GM21515 (cell line): Measurements from ENCODE around the gene HECW1.
"Not testable (repeated sequence)": the region's sequence is repeated elsewhere in the genome, so short reads cannot be mapped to it uniquely, and the experiment has no call there.

Source experiments
- ATAC-seq: cut with Tn5 transposase; IDR thresholded peaks from one replicate; pipeline ENCODE4 v1.9.1; 2021; ENCODE audit not compliant: unreplicated experiment

The HECW1 gene

DNA sequence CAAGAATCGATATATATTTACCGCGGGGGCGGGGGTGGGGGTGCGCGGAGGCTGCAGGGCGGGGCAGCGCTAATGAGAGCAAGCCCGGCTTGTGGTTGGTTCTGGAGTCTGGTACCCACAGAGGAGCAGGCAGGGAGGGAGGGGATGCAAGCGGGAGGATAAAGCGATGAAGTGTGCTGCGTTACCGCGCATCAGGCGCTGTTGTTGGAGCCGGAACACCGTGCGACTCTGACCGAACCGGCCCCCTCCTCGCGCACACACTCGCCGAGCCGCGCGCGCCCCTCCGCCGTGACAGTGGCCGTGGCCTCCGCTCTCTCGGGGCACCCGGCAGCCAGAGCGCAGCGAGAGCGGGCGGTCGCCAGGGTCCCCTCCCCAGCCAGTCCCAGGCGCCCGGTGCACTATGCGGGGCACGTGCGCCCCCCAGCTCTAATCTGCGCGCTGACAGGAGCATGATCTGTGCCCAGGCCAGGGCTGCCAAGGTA, at the start of gene HECW1:
HECW1 (plus strand) TSS at position 189 of the 482 bp plus-strand sequence. CDS start 131,259 bp downstream, outside the sequence.
- no peak for ATAC-seq

DNA sequence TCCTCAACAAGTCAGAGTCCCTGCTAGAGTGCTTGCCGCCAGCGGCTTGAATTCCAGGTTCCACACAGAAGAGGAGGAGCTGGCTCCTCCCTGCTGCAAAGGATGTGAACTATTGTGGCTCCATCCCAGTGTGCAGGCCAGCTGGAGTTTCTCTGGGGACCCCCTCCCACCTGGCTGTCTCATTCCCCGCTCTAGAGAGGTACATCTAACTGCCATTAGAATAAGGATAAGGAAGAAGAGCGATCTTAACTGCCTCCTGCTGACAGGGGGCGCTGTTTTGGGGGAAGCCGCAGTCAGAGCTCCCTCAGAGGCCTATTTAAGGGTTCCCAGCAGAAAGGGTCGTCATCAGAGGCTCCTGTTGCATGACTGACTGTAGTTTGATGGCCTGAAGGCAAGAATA, 40.8 kb upstream of the HECW1 start:
- ATAC-seq: no peak

DNA sequence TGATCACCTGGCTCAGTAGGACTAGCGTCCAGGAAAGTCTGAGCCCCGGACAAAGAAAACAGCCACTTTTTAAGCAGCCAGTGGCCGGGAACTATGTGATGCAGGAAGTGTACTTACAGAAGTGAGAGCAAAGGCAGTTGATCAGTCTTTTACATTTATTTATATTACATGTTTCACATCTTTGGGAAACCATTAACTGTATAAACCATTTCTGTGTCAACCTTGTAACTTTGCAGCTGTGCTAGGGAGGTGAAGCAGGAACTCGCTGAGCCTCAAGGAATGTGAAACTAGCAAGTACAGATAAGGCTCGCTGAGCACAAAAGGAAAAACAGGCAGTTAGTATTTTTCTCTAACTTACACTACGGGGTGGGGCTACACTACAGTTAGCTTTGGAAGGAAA, 39.9 kb upstream of the HECW1 start:
- no peak for ATAC-seq

DNA sequence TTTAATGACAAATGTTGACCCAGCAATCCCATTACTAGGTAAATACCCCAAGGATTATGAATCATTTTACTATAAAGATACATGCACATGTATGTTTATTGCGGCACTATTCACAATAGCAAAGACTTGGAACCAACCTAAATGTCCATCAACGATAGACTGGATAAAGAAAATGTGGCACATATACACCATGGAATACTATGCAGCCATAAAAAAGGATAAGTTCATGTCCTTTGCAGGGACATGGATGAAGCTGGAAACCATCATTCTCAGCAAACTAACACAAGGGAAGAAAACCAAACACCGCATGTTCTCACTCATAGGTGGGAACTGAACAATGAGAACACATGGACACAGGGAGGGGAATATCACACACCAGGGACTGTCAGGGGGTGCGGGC, 38.6 kb upstream of the HECW1 start:
- ATAC-seq: not testable (repeated sequence)

DNA sequence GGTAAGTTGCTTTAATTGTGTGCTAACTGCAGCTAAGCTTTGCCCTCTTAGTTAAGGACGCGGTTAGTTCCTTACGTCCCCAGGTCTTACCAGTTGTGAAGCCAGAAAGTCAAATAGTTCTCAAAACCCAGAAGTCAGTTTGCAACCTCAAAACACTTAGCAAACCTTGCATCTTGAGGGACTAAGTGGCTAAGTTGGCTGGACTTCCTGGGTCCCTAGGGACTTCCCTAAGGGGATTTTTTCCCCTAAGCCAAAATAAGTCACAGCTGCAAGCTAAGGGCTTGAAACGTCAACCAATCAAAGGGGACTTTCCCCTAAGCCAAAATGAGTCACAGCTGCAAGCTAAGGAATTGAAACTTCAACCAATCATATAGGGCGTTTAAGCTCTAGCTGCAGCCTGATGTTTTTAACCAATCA, 36.2 kb upstream of the HECW1 start:
- ATAC-seq: no peak

DNA sequence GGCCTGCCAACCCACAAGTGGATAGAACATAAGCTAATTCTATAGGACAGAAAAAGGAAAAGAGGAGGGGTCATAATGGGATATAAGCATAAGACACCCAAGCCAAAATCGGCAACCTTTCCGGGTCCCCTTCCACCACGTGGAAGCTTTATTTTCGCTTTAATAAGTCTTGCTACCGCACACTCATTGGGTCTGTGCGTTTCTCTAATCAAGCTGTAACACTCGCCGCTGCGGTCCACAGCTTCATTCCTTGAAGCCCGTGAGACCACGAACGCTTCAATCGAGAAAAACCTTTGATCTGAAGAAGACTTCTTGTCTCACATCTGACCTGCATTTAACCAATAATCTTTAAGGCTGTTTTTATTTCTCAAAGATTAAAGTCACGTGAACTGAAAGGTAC, 35.8 kb upstream of the HECW1 start:
- no peak for ATAC-seq

DNA sequence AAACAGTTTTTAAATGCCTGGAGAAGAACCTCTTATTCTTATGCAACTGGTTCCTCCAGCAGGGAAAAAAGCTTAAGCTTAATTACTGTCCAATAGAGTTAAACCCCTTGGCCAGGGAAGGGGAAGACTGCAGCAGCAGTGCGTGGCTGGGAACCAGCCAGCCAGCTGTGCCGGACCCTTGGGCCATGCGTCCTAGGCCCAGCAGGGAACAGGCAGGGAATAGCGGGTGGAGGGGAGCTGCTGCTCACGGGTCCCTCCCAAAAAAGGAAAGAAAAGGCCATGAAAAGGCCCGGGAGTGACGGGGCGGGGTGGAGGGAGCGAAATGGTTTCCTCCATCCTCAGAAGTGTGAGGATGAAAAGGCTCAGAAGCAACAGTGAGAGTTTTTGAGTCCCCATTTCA, 35.2 kb upstream of the HECW1 start:
- no peak for ATAC-seq

DNA sequence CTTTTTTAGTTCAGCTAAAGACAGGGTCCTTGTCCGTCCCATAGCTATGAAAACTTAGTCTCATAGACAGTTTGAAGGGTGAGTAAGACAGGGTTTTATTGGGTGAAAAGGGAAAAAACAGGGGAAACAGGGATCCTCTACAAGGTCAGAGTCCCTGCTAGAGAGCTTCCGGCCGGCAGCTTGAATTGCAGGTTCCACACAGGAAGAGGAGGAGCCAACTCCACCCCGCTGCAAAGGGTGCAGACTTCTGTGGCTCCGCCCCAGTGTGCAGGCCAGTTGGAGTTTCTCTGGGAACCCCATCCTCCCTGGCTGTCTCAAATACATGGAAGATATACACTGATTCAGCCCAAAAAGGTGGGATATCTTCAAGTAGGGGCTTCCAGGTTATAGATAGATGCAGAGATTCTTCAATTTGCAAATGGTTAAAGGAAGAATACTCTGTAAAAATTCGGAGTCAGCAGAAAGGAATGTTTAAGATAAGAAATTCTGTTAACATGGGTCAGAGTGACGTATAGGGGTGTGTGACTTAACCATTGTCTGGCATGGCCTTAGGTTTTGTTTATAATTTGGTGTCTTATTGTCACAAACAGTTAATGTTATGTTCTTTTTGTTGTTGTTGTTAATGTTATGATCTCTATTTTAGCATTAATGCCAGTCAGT, 34.6 kb upstream of the HECW1 start:
- ATAC-seq: no peak

DNA sequence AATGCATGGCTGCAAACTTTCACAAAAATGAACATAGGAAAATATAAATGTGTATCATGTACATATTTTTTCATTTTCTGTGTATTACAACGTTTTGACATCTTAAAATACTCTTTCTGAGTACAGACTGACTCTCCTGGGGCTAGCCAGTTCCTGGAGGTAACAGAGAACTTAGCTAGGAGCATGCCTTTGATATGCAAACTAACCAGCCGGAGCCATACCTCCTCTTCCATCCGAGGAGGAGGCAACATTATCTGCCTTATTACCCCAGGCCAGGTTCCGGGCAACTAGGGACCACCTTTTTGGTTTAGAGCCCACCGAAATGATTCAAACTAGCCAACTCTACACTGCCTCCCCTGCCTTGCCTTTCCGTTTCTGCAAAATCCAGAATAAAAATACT, 33.7 kb upstream of the HECW1 start:
- ATAC-seq: no peak

DNA sequence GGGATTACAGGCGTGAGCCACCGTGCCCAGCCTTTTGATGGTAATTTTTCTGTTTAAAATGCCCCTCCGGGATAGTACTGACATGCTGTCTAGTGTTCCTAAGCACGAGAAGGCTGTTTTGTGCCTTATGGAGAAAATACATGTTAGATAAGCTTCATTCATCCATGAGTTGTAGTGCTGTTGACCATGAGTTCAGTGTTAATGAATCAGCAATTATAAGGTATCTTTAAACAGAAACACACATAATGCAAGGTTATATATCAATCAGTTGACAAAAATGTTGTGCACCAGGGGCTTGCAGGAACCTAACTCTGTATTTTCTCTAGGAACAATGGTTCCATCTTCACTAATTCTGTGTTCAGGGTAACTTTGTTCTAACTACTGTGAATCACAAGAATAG, 30.8 kb upstream of the HECW1 start:
- ATAC-seq: no peak

DNA sequence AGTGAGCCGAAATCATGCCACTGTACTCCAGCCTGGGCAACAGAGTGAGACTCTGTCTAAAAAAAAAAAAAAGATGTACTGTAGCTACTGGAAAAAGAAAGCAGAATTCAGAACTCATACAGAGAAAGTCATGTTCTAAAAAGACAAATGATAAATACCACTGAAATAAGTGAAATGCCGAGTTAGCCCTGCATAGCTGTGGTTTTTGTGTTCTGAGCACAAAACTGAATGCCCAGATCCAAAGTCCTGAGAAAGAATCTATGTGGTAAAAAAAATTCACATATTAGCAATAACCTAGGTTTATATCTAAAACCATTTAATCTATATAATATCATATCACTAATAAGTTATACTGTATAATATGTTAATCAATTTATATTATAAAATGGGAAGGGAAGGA, 29.3 kb upstream of the HECW1 start:
- ATAC-seq: no peak

DNA sequence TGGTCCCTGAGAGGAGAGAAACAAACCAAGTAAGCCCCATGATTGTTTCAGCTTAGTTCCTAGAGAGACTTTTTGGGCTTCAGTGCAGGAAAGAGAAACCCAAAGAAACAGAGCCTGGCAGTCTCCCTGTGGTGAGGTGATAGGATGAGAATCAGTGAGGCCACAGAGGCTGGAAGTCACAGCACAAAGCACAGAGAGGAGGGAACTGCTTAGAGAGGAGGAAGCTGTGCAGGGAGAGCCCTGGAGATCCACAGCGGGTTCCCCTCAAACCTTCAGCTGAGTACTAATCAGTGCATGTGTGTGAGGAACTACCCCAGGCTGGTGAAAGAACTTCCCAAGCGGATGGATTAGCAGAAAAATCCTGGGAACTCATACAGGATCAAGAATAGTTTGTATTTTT, 27.4 kb upstream of the HECW1 start:
- ATAC-seq: no peak

DNA sequence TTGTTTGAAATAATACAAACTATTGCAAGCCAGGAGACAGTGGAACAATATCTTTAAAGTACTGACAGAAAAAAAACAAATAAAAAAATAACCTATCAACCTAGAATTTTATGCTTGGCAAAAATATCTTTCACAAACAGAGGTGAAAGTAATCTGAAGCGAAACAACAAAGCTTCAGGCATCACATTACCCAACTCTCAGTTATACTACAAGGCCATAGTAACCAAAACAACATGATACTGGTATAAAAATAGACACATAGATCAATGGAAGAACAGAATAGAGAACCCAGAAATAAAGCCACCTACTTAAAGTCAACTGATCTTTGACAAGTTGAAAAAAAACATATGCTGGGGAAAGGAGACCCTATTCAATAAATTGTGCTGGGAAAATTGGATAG, 26.5 kb upstream of the HECW1 start:
- no peak for ATAC-seq

DNA sequence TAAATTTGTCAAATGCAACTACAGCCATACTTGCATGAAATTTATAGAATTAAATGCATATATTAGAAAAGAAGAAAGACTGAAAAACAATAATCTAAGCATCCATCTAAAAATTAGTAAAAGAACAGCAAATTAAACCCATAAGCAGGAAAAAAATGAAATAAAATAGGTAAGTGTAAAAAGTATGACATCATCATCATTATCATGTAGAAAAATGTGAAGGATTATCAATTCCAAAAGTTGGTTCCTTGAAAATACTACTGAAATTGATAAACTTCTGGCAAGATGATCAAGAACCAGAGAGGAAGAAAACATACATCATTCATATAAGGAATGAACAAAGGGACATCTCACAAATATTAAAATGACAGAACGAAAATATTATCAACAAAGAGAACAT, 19.6 kb upstream of the HECW1 start:
- no peak for ATAC-seq

DNA sequence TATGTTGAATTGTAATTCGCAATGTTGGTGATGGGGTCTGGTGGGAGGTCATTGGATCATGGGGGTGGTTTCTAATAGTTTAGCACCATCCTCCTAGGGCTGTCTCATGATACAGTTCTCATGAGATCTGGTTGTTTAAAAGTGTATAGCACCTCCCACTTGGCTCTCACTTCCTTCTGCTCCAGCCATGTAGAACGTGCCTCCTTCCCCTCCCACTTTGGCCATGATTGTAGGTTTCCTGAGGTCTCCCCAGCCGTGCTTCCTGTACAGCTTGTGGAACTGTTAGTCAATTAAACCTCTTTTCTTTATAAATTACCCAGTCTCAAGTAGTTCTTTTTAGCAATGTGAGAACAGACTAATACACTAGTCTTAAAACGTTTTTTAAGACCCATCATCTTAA, 15.6 kb upstream of the HECW1 start:
- no peak for ATAC-seq

DNA sequence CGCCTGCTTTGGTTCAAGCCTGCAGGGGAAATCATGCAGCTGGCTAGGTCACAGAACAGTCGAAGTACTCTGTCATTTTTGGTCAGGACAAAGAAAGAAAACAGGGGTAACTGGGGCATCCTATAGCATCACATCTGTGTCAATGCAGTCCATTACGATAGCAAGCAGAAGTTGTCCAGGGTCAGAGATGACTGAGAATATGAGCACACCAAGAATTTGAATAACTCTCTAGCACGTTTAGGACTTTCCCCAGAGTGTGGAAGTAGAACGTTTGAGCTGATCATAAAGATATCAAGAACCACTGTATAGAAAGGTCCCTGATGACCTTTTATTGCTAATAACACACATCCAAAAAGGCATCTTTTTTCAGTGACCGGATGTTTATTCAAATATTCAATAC, 12.7 kb upstream of the HECW1 start:
- ATAC-seq: no peak

DNA sequence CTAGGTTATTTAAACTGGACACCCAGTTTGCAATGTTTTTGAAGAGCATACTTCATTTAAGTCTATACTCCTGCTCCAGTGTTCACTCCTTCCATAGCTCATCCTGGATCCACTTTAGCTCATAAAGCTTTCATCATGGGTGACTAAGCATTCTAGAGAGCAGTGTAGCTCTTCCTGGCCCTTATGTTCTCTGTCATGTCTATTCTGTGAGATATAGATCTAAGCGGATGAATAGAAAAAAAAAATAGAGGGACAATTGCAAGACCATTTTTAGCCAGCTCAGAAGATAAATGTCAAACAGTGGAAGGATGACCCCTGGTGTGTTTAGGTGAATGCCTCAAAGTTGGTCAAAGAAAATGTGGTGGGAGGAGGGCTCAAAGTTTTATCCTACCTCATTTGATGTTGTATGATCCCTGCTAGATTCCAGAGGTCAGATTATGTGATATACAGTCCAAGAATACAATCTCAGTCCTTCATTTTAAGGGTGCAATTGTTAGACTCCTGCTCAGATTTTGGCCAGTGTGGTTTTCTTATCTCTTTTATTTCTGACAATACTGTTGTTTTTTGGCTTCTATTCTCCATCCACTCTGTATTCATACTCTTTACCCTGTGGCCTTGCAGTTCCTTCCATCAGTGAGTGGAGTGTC, 7.5 kb upstream of the HECW1 start:
- ATAC-seq: no peak

DNA sequence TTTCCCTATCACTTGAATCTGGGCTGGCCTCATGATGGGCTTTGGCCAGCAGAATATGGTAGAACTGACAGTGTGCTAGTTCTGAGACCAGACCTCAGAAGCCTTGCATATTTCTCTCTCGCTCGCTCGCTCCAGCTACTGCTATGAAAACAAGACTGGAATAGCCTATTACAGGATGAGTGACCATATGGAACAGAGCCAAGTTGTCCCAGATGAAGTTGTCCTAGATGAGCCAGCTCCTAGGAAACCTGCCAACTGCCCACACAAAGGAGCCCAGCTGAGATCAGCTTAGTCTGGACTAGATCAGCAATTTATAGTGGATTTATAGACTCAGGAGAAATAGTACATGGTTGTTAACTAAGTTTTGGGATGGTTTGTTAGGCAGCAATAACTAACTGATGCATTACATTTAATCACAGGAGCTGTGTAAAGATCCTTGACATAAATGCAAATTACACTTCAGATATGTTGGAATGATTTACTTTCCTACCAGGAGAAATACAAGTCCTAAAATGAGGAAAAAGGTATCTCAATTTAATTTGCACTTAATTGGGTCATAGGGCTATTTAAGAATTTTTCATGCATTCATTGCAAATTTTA, 6.8 kb upstream of the HECW1 start:
- no peak for ATAC-seq

DNA sequence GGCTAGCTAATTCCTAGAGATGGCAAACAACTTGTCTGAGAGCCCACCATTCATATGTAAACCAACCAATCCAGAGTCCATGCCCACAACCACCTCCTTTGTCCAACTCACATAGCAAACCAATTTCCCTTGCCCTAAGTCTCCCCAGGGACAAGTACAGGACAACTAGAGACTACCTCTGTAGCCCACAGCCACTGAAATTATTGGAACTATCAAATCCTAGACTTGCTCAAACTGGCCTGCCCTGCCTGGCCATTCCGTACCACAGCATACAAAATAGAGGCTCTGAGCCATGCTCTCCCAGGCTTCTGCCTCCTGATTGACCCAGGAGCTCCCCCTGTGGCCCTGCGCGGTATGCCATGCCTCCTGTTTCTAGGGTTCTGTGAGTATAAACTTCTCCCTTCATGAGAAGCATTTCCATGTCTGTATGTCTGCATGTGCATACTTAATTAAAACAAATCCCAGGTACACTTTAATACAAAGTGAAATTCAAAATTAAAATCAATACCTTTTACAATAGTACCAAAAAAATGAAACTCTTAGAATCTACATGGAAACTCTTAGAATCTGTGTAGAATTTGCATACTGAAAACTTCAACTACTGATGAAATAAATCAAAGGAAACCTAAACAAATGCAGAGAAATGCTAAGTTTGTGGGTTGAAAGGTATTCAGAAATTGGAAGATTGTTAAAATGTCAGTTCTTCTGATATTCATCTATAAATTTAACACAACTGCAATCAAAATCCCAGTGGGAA, 4.0 kb upstream of the HECW1 start:
- ATAC-seq: peak; percentile 96

DNA sequence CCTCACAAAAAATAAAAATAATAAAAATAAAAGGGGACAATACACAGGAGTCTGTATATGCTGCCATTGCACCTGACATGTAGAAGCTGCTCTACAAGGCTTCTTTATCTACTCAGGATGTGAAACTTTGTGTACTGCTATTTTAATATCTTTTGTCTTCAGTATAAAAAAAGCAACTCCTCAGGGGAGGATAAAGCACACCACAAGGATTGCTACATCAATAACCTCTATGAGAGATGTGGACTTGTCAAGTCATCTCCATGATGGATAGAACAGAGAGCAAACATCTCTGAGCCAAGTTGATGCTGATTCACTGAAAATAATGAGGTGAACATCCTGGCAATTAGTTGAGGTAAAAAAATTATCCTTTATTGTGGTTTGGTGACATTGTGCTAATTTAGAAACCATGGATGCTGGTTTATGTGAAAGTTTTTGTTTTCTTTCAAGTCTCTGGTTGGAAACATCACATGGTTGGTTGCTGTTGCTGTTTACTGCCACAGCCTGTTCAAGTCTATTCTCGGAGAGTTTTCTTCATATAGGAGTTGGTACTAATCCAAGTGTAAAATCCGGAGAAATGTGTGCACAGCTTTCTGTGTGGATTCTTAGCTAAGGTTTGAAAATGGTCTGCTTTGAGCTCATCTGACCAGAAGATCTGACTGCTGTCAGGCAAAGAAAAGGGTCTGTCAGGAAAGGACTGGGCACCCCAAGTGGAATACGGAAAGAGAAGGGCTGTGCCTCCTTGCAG, 1.5 kb upstream of the HECW1 start:
- no peak for ATAC-seq
